ENCODE results near the gene TOX2. TPM values are rescaled to one million over a fixed set of nuclear protein-coding genes. Genes with fewer than 3 reads are reported as not detected.
A peak's percentile ranks its signal among the peaks of the same experiment; 100 is the strongest.

TOX2 gene
- polyA plus RNA-seq, 3 donors, result 0.39 to 0.56 (median 0.47) TPM

GRCh38 chr20:44065401-44066340, 151.0 kb downstream of the TOX2 start:
- H3K4me1 ChIP-seq (ENCODE audit: control insufficient read depth in 1 of 2, insufficient read depth in 2 of 2, low read length in 2 of 2), result peaks cover 29 to 36% of the 10 kb centered on the region in 2 donors
- H2AFZ ChIP-seq (ENCODE audit: insufficient read depth, low read depth, low read length, poor library complexity, severe bottlenecking), result no peak overlapping the region
- H4K20me1 ChIP-seq (ENCODE audit: insufficient read depth, low read length), result no peaks in the 10 kb centered on the region
- Mint-ChIP-seq H3K4me1 (peaks cover 35% of the 10 kb centered on the region), H3K27me3 (ENCODE audit: low read depth in 3 of 3) (peaks cover 2 to 6% (median 3%) of the 10 kb centered on the region in 3 donors), H3K36me3 (no peaks in the 10 kb centered on the region), H3K27ac (no peak overlapping the region), H3K4me3 (no peak overlapping the region), H3K9me3 (peaks cover 0 to 5% (median 0%) of the 10 kb centered on the region in 7 donors)
- intact Hi-C loops (cut with micrococcal nuclease), result no loop called here
- no peaks in the 10 kb centered on the region for H3K9me3 ChIP-seq (replicated peaks in 1 of 2; ENCODE audit: control insufficient read depth in 1 of 2, insufficient read depth in 1 of 2, low read length in 2 of 2)
- H3K4me3 ChIP-seq (replicated peaks in 1 of 3; ENCODE audit: low read depth in 2 of 3, low read length in 3 of 3), result no peak overlapping the region
- H3K36me3 ChIP-seq (replicated peaks in 1 of 2; ENCODE audit: control insufficient read depth in 1 of 2, insufficient read depth in 2 of 2, low read length in 2 of 2), result no peaks in the 10 kb centered on the region
- H3K27ac ChIP-seq (ENCODE audit: low read depth in 1 of 2, low read length in 2 of 2), result no peak overlapping the region
- no peaks in the 10 kb centered on the region for H3K79me2 ChIP-seq (ENCODE audit: insufficient read depth, low read length)
- no peaks in the 10 kb centered on the region for H3K27me3 ChIP-seq (ENCODE audit: control insufficient read depth in 2 of 2, insufficient read depth in 2 of 2, low read length in 2 of 2)
- 98% methylated on average over 16 of the region's 20 CpGs for WGBS (ENCODE audit: insufficient coverage)
- H3K4me2 ChIP-seq (replicated peaks; ENCODE audit: extremely low read depth, low read length, poor library complexity, severe bottlenecking), result no peak overlapping the region
- H3K9ac ChIP-seq (ENCODE audit: insufficient read depth, low read length, poor library complexity, severe bottlenecking), result no peak overlapping the region
- TF ChIP-seq, protein P1, sequence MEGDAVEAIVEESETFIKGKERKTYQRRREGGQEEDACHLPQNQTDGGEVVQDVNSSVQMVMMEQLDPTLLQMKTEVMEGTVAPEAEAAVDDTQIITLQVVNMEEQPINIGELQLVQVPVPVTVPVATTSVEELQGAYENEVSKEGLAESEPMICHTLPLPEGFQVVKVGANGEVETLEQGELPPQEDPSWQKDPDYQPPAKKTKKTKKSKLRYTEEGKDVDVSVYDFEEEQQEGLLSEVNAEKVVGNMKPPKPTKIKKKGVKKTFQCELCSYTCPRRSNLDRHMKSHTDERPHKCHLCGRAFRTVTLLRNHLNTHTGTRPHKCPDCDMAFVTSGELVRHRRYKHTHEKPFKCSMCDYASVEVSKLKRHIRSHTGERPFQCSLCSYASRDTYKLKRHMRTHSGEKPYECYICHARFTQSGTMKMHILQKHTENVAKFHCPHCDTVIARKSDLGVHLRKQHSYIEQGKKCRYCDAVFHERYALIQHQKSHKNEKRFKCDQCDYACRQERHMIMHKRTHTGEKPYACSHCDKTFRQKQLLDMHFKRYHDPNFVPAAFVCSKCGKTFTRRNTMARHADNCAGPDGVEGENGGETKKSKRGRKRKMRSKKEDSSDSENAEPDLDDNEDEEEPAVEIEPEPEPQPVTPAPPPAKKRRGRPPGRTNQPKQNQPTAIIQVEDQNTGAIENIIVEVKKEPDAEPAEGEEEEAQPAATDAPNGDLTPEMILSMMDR (IDR thresholded peaks at IDR 0.05), result no peak
- no peak for DNase-seq

- Mint-ChIP-seq H3K27me3 (ENCODE audit: low read depth in 3 of 3) (peaks cover 3 to 6% (median 3%) of the 10 kb centered on the region in 3 donors), H3K27ac (peak overlapping the region in 2 of 7 donors; percentile 13 to 49), H3K4me3 (no peak overlapping the region), H3K36me3 (no peaks in the 10 kb centered on the region), H3K4me1 (peaks cover 43% of the 10 kb centered on the region), H3K9me3 (peaks cover 0 to 4% (median 0%) of the 10 kb centered on the region in 7 donors)
- intact Hi-C loops (cut with micrococcal nuclease), result no loop called here
- Histone ChIP-seq H3K4me1 (ENCODE audit: control insufficient read depth in 1 of 2, insufficient read depth in 2 of 2, low read length in 2 of 2) (peaks cover 36 to 48% of the 10 kb centered on the region in 2 donors), H3K79me2 (ENCODE audit: insufficient read depth, low read length) (no peaks in the 10 kb centered on the region), H3K4me3 (replicated peaks in 1 of 3; ENCODE audit: low read depth in 2 of 3, low read length in 3 of 3) (no peak overlapping the region), H4K20me1 (ENCODE audit: insufficient read depth, low read length) (no peaks in the 10 kb centered on the region), H3K9me3 (replicated peaks in 1 of 2; ENCODE audit: control insufficient read depth in 1 of 2, insufficient read depth in 1 of 2, low read length in 2 of 2) (no peaks in the 10 kb centered on the region), H3K36me3 (replicated peaks in 1 of 2; ENCODE audit: control insufficient read depth in 1 of 2, insufficient read depth in 2 of 2, low read length in 2 of 2) (no peaks in the 10 kb centered on the region), H3K27ac (ENCODE audit: low read depth in 1 of 2, low read length in 2 of 2) (no peak overlapping the region), H2AFZ (ENCODE audit: insufficient read depth, low read depth, low read length, poor library complexity, severe bottlenecking) (no peak overlapping the region), H3K9ac (ENCODE audit: insufficient read depth, low read length, poor library complexity, severe bottlenecking) (no peak overlapping the region), H3K4me2 (replicated peaks; ENCODE audit: extremely low read depth, low read length, poor library complexity, severe bottlenecking) (no peak overlapping the region), H3K27me3 (ENCODE audit: control insufficient read depth in 2 of 2, insufficient read depth in 2 of 2, low read length in 2 of 2) (no peaks in the 10 kb centered on the region)
- DNase-seq, result no peak
- 97% methylated on average over 13 of the region's 15 CpGs for WGBS (ENCODE audit: insufficient coverage)
- TF ChIP-seq, protein P1 (IDR thresholded peaks at IDR 0.05), result no peak
Observed at GRCh38 chr20:44066645-44067606, 152.3 kb downstream of the TOX2 start.
